Measurements from ENCODE around the gene OR10H5. TPM values are rescaled to one million over a fixed set of nuclear protein-coding genes. Genes with fewer than 3 reads are reported as not detected.
"Not testable (repeated sequence)": the region's sequence is repeated elsewhere in the genome, so short reads cannot be mapped to it uniquely, and the experiment has no call there.

The OR10H5 gene
- total RNA-seq, 4 donors from 2014 or later = not detected

GRCh38 chr19:15841875-15842569, 54.6 kb downstream of the OR10H5 start:
- ATAC-seq = no peak
- H3K36me3 ChIP-seq = no peaks in the 10 kb centered on the region
- peaks cover 37% of the 10 kb centered on the region for H3K27me3 ChIP-seq
- WGBS, 2 donors (ENCODE audit: low coverage in 1 of 2) = 77 to 86% methylated on average over 4 to 6 of the region's 11 CpGs
- no peak overlapping the region for H3K4me3 ChIP-seq
- peaks cover 0 to 7% (median 0%) of the 10 kb centered on the region in 3 donors for H3K4me1 ChIP-seq
- TF ChIP-seq EP300 (IDR thresholded peaks at IDR 0.05) (no peak), POLR2A (IDR thresholded peaks at IDR 0.05) (no peak), POLR2AphosphoS5 (IDR thresholded peaks at IDR 0.05) (no peak)
- TF ChIP-seq, protein P1, sequence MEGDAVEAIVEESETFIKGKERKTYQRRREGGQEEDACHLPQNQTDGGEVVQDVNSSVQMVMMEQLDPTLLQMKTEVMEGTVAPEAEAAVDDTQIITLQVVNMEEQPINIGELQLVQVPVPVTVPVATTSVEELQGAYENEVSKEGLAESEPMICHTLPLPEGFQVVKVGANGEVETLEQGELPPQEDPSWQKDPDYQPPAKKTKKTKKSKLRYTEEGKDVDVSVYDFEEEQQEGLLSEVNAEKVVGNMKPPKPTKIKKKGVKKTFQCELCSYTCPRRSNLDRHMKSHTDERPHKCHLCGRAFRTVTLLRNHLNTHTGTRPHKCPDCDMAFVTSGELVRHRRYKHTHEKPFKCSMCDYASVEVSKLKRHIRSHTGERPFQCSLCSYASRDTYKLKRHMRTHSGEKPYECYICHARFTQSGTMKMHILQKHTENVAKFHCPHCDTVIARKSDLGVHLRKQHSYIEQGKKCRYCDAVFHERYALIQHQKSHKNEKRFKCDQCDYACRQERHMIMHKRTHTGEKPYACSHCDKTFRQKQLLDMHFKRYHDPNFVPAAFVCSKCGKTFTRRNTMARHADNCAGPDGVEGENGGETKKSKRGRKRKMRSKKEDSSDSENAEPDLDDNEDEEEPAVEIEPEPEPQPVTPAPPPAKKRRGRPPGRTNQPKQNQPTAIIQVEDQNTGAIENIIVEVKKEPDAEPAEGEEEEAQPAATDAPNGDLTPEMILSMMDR (IDR thresholded peaks at IDR 0.05) = no peak
- no peaks in the 10 kb centered on the region for H3K9me3 ChIP-seq
- no peak overlapping the region for H3K27ac ChIP-seq

- Histone ChIP-seq H3K36me3 (no peaks in the 10 kb centered on the region), H3K27ac (no peak overlapping the region), H3K4me1 (no peaks in the 10 kb centered on the region), H3K9me3 (no peaks in the 10 kb centered on the region), H3K4me3 (no peak overlapping the region), H3K27me3 (peaks cover 48% of the 10 kb centered on the region)
- TF ChIP-seq, protein P1 (IDR thresholded peaks at IDR 0.05) = no peak
- TF ChIP-seq POLR2A (IDR thresholded peaks at IDR 0.05) (no peak), POLR2AphosphoS5 (IDR thresholded peaks at IDR 0.05) (no peak), EP300 (IDR thresholded peaks at IDR 0.05) (no peak)
- WGBS, 2 donors (ENCODE audit: low coverage in 1 of 2) = 62 to 70% methylated on average over 3 to 5 of the region's 5 CpGs
- no peak for ATAC-seq
Observed at GRCh38 chr19:15843203-15843893, 55.9 kb downstream of the OR10H5 start.

- H3K27ac ChIP-seq, H3K36me3 ChIP-seq: not testable (repeated sequence)
Observed at GRCh38 chr19:15843894-15844222, 56.4 kb downstream of the OR10H5 start.

DNA sequence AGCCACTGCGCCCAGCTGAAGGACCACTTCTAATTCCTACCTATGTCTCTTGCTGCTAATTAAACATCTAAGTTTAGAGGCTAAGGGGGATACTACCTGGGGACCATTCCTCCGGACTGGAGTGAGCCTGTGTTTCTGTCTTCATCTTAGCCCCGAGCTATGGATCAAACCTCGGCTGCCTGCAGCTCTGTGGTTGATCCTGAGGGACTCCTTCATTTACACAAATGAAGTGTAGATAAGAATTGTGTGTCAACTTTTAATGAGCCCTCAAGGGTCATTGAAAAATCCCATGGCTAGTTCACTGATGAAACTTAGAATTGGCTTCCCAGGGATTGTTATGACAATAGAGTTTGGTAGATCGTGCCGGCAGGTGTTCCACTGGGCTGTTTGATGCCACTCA, 59.5 kb downstream of the OR10H5 start:
- no peak overlapping the region for H3K4me3 ChIP-seq
- no peaks in the 10 kb centered on the region for H3K4me1 ChIP-seq
- no peak for ATAC-seq
- no peaks in the 10 kb centered on the region for H3K36me3 ChIP-seq
- peaks cover 47% of the 10 kb centered on the region for H3K27me3 ChIP-seq
- H3K9me3 ChIP-seq = no peaks in the 10 kb centered on the region
- no peak overlapping the region for H3K27ac ChIP-seq
- no peak for TF ChIP-seq EP300 (IDR thresholded peaks at IDR 0.05)
- TF ChIP-seq, protein P1 (IDR thresholded peaks at IDR 0.05) = no peak
- no peak for TF ChIP-seq POLR2A (IDR thresholded peaks at IDR 0.05)
- no peak for TF ChIP-seq POLR2AphosphoS5 (IDR thresholded peaks at IDR 0.05)
- WGBS, 2 donors (ENCODE audit: low coverage in 1 of 2) = 67 to 100% methylated on average over 2 to 5 of the region's 6 CpGs

More at GRCh38 chr19:15843894-15844222, 56.4 kb downstream of the OR10H5 start:
- H3K4me1 ChIP-seq, ATAC-seq, H3K9me3 ChIP-seq, H3K4me3 ChIP-seq: not testable (repeated sequence)
- peaks cover 48% of the 10 kb centered on the region for H3K27me3 ChIP-seq
- 63 to 75% methylated on average over 2 to 6 of the region's 8 CpGs for WGBS, 2 donors (ENCODE audit: low coverage in 1 of 2)

GRCh38 chr19:15850385-15850784, 62.9 kb downstream of the OR10H5 start:
- Histone ChIP-seq H3K9me3 (peaks cover 0 to 5% (median 0%) of the 10 kb centered on the region in 3 donors), H3K4me3 (no peak overlapping the region), H3K27me3 (peaks cover 33% of the 10 kb centered on the region), H3K4me1 (no peaks in the 10 kb centered on the region), H3K36me3 (no peaks in the 10 kb centered on the region), H3K27ac (no peak overlapping the region)
- TF ChIP-seq POLR2A (IDR thresholded peaks at IDR 0.05) = no peak
- TF ChIP-seq POLR2AphosphoS5 (IDR thresholded peaks at IDR 0.05) = no peak
- TF ChIP-seq, protein P1 (IDR thresholded peaks at IDR 0.05) = no peak
- TF ChIP-seq EP300 (IDR thresholded peaks at IDR 0.05) = no peak
- WGBS, 2 donors (ENCODE audit: low coverage in 1 of 2) = 57 to 70% methylated on average over 1 to 3 of the region's 3 CpGs
- no peak for ATAC-seq

Other genes with a start within 250 kb of the OR10H5 start
- not detected for gene CYP4F8, start 172.4 kb upstream of the OR10H5 start, total RNA-seq
- gene CYP4F3, start 146.8 kb upstream of the OR10H5 start, total RNA-seq = 1 to 10 TPM in 1 of 4 donors, under 1 TPM in 2, not detected in 1; 0.08 to 5.3 (median 0.81) TPM
- 10 to 100 TPM in 1 of 4 donors, 1 to 10 TPM in 3; 5.1 to 14.1 (median 6.8) TPM for gene CYP4F12, start 114.6 kb upstream of the OR10H5 start, total RNA-seq
- gene OR10H2, start 59.6 kb upstream of the OR10H5 start, total RNA-seq = not detected
- not detected for gene OR10H3, start 49.7 kb upstream of the OR10H5 start, total RNA-seq
- not detected for gene OR10H1, start 28.0 kb downstream of the OR10H5 start, total RNA-seq
- gene CYP4F2, start 110.4 kb downstream of the OR10H5 start, total RNA-seq = not detected
- 1 to 10 TPM in 2 of 4 donors, not detected in 2; 2.3 TPM for gene CYP4F11, start 146.9 kb downstream of the OR10H5 start, total RNA-seq
- not detected for gene OR10H4, start 161.3 kb downstream of the OR10H5 start, total RNA-seq